Hematopoietic multipotent progenitor cell treated with erythropoietin and hydrocortisone succinate and interleukin-3 and kit ligand, for 6 days (in vitro differentiated cells): Measurements from ENCODE around the gene DIPK2B.

ENCODE experiments used
- DNase-seq: peaks from one replicate; pipeline ENCODE4 v3.0.0-alpha.2; 2015

Gene DIPK2B

GRCh38 chrX:45154462-45154861, 46.2 kb downstream of the DIPK2B start:
- DNase-seq = no peak

DNA sequence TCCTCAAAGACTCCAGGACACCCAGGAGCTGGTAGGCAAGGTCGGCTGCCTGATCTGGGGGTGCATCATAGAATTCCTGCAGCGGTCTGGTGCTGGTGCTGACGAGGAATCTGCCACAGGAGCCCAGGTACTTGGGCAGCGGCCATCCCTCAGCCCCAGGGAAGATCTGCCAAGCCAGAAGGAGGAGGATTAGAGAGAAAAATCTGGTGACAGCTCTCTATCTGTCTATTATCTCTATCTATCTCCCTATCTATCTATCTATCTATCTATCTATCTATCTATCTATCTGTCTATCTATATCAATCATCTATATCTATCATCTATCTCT, 46.7 kb downstream of the DIPK2B start:
- DNase-seq = no peak
